ENCODE measurements around the gene ZNF771. TPM values are rescaled to one million over a fixed set of nuclear protein-coding genes. Genes with fewer than 3 reads are reported as not detected.
A peak's percentile ranks its signal among the peaks of the same experiment; 100 is the strongest.

Gene ZNF771
- total RNA-seq = 1 to 10 TPM; 7.1 to 9.8 (median 9.4) TPM

- peaks cover 6% of the 10 kb centered on the region for H3K36me3 Mint-ChIP-seq (ENCODE audit: insufficient read depth)
- ATAC-seq (peak; percentile 88 to 90), DNase-seq (peak; percentile 86)
- peaks cover 24% of the 10 kb centered on the region for H3K4me1 Mint-ChIP-seq (ENCODE audit: low read depth)
- peak within 1 kb of the TSS; percentile 88 for H3K4me3 Mint-ChIP-seq
- no peaks in the 10 kb centered on the region for H3K27me3 Mint-ChIP-seq (ENCODE audit: low read depth)
- no peaks in the 10 kb centered on the region for H3K9me3 Mint-ChIP-seq
Measured at GRCh38 chr16:30407102-30407803, at the start of gene ZNF771. ZNF771 (plus strand) TSS chr16:30407606; CDS start chr16:30408054, 448 bp downstream.

- Mint-ChIP-seq H3K4me1 (ENCODE audit: low read depth) (peaks cover 27% of the 10 kb centered on the region), H3K4me3 (no peak overlapping the region), H3K36me3 (ENCODE audit: insufficient read depth) (peaks cover 33% of the 10 kb centered on the region), H3K9me3 (no peaks in the 10 kb centered on the region), H3K27me3 (ENCODE audit: low read depth) (no peaks in the 10 kb centered on the region)
- DNase-seq (no peak), ATAC-seq (no peak)
Measured at GRCh38 chr16:30357715-30358576, 49.5 kb upstream of the ZNF771 start.

GRCh38 chr16:30358577-30358936, 48.8 kb upstream of the ZNF771 start:
- Mint-ChIP-seq H3K36me3 (ENCODE audit: insufficient read depth) (peaks cover 34% of the 10 kb centered on the region), H3K27me3 (ENCODE audit: low read depth) (no peaks in the 10 kb centered on the region), H3K4me1 (ENCODE audit: low read depth) (peaks cover 23% of the 10 kb centered on the region), H3K4me3 (no peak overlapping the region), H3K9me3 (no peaks in the 10 kb centered on the region)
- DNase-seq = no peak
- ATAC-seq = no peak

GRCh38 chr16:30358990-30359870, 48.2 kb upstream of the ZNF771 start:
- DNase-seq (no peak), ATAC-seq (no peak)
- Mint-ChIP-seq H3K36me3 (ENCODE audit: insufficient read depth) (peaks cover 33% of the 10 kb centered on the region), H3K4me1 (ENCODE audit: low read depth) (peaks cover 17% of the 10 kb centered on the region), H3K27me3 (ENCODE audit: low read depth) (no peaks in the 10 kb centered on the region), H3K9me3 (no peaks in the 10 kb centered on the region), H3K4me3 (no peak overlapping the region)

GRCh38 chr16:30359871-30360170, 47.6 kb upstream of the ZNF771 start:
- Mint-ChIP-seq H3K36me3 (ENCODE audit: insufficient read depth) (peaks cover 30% of the 10 kb centered on the region), H3K4me1 (ENCODE audit: low read depth) (peaks cover 15% of the 10 kb centered on the region), H3K27me3 (ENCODE audit: low read depth) (no peaks in the 10 kb centered on the region), H3K9me3 (no peaks in the 10 kb centered on the region), H3K4me3 (no peak overlapping the region)
- ATAC-seq (no peak), DNase-seq (no peak)

GRCh38 chr16:30361180-30361579, 46.2 kb upstream of the ZNF771 start:
- Mint-ChIP-seq H3K4me3 (no peak overlapping the region), H3K36me3 (ENCODE audit: insufficient read depth) (peaks cover 33% of the 10 kb centered on the region), H3K4me1 (ENCODE audit: low read depth) (peaks cover 10% of the 10 kb centered on the region), H3K9me3 (no peaks in the 10 kb centered on the region), H3K27me3 (ENCODE audit: low read depth) (no peaks in the 10 kb centered on the region)
- ATAC-seq (no peak), DNase-seq (no peak)

GRCh38 chr16:30365200-30365599, 42.2 kb upstream of the ZNF771 start:
- Mint-ChIP-seq H3K9me3 (no peaks in the 10 kb centered on the region), H3K4me3 (no peak overlapping the region), H3K27me3 (ENCODE audit: low read depth) (no peaks in the 10 kb centered on the region), H3K36me3 (ENCODE audit: insufficient read depth) (peaks cover 29% of the 10 kb centered on the region), H3K4me1 (ENCODE audit: low read depth) (peaks cover 36% of the 10 kb centered on the region)
- ATAC-seq (no peak), DNase-seq (no peak)

- H3K4me1 Mint-ChIP-seq (ENCODE audit: low read depth) = peaks cover 42% of the 10 kb centered on the region
- DNase-seq (no peak), ATAC-seq (no peak)
- H3K9me3 Mint-ChIP-seq = no peaks in the 10 kb centered on the region
- no peaks in the 10 kb centered on the region for H3K27me3 Mint-ChIP-seq (ENCODE audit: low read depth)
- H3K36me3 Mint-ChIP-seq (ENCODE audit: insufficient read depth) = peaks cover 22% of the 10 kb centered on the region
- peak overlapping the region; percentile 88 for H3K4me3 Mint-ChIP-seq
Measured at GRCh38 chr16:30366511-30366910, 40.9 kb upstream of the ZNF771 start.

- H3K36me3 Mint-ChIP-seq (ENCODE audit: insufficient read depth) = peaks cover 17% of the 10 kb centered on the region
- H3K27me3 Mint-ChIP-seq (ENCODE audit: low read depth) = no peaks in the 10 kb centered on the region
- DNase-seq = no peak
- H3K9me3 Mint-ChIP-seq = no peaks in the 10 kb centered on the region
- H3K4me3 Mint-ChIP-seq = peak overlapping the region; percentile 88
- no peak for ATAC-seq
- H3K4me1 Mint-ChIP-seq (ENCODE audit: low read depth) = peaks cover 48% of the 10 kb centered on the region
Measured at GRCh38 chr16:30367349-30368009, 39.9 kb upstream of the ZNF771 start.

- DNase-seq (no peak), ATAC-seq (no peak)
- Mint-ChIP-seq H3K36me3 (ENCODE audit: insufficient read depth) (peaks cover 12% of the 10 kb centered on the region), H3K4me3 (peak overlapping the region; percentile 88), H3K9me3 (no peaks in the 10 kb centered on the region), H3K4me1 (ENCODE audit: low read depth) (peaks cover 52% of the 10 kb centered on the region), H3K27me3 (ENCODE audit: low read depth) (no peaks in the 10 kb centered on the region)
Measured at GRCh38 chr16:30368122-30368791, 39.1 kb upstream of the ZNF771 start.

GRCh38 chr16:30368792-30369090, 38.7 kb upstream of the ZNF771 start:
- Mint-ChIP-seq H3K36me3 (ENCODE audit: insufficient read depth) (peaks cover 9% of the 10 kb centered on the region), H3K9me3 (no peaks in the 10 kb centered on the region), H3K4me1 (ENCODE audit: low read depth) (peaks cover 52% of the 10 kb centered on the region), H3K27me3 (ENCODE audit: low read depth) (no peaks in the 10 kb centered on the region), H3K4me3 (peak overlapping the region; percentile 88)
- DNase-seq = no peak
- ATAC-seq = no peak

GRCh38 chr16:30369091-30369937, 38.1 kb upstream of the ZNF771 start:
- H3K36me3 Mint-ChIP-seq (ENCODE audit: insufficient read depth) = peaks cover 9% of the 10 kb centered on the region
- H3K9me3 Mint-ChIP-seq = no peaks in the 10 kb centered on the region
- H3K4me3 Mint-ChIP-seq = peak overlapping the region; percentile 88
- ATAC-seq (no peak), DNase-seq (no peak)
- peaks cover 52% of the 10 kb centered on the region for H3K4me1 Mint-ChIP-seq (ENCODE audit: low read depth)
- H3K27me3 Mint-ChIP-seq (ENCODE audit: low read depth) = no peaks in the 10 kb centered on the region

- ATAC-seq = peak; percentile 13 to 15
- H3K36me3 Mint-ChIP-seq (ENCODE audit: insufficient read depth) = peaks cover 9% of the 10 kb centered on the region
- H3K9me3 Mint-ChIP-seq = no peaks in the 10 kb centered on the region
- peak overlapping the region; percentile 87 for H3K4me3 Mint-ChIP-seq
- H3K27me3 Mint-ChIP-seq (ENCODE audit: low read depth) = no peaks in the 10 kb centered on the region
- peaks cover 50% of the 10 kb centered on the region for H3K4me1 Mint-ChIP-seq (ENCODE audit: low read depth)
- DNase-seq = no peak
Measured at GRCh38 chr16:30369938-30370455, 37.4 kb upstream of the ZNF771 start.
